ENCODE measurements around the gene SNX19. TPM values are rescaled to one million over a fixed set of nuclear protein-coding genes. Genes with fewer than 3 reads are reported as not detected.

SNX19 gene
- 11.4 to 15.3 TPM (median 15.2 TPM) in 5 replicates for total RNA-seq (2022; extraction: Qiagen RNA extraction)

GRCh38 chr11:130916238-130916855 lies at the start of gene SNX19:
Gene SNX19 (minus strand): TSS chr11:130916479. CDS start chr11:130915939, 540 bp downstream.

